GM21619 (cell line): ENCODE data around the gene CPA1.

ENCODE experiments used
- ATAC-seq: cut with Tn5 transposase; IDR thresholded peaks from one replicate; pipeline ENCODE4 v1.9.1; 2021; ENCODE audit not compliant: unreplicated experiment

The CPA1 gene

DNA sequence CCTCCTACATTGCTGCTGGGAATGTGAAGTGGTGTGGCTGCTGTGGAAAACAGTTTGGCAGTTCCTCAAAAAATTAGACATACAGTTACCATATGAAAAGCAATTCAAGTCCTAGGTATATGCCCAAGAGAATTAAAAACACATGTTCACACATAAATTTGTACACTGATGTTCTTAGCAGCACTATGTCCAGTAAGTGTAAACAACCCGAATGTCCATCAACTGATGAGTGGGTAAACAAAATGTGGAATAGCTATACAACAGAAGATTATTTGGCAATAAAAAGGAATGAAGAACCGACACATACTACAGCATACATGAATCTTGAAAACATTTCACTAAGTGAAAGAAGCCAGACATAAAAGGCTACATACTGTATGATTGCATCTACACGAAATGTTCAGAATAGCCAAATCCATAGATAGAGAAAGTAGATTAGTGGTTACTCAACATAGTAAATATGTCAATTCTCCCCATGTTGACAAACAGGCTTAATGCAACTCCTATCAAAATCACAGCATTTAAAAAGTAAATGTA is 43.3 kb downstream of the CPA1 start:
- no peak for ATAC-seq

DNA sequence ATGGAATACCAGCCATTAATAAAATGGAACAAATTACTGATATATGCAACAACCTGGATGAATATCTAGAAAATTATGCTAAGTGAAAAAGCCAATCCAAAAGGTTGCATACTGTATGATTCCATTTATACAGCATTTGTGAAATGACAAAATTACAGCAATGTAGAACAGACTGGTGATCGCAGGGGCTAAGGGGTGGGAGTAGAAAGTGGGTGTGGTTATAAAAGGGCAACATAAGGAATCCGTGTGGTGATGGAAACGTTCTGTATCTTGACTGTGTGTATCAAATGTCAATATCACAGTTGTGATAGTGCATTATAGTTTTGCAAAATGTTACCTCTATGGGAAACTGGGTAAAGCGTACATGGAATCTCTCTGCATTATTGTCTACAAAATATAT is 45.5 kb downstream of the CPA1 start:
- ATAC-seq: no peak

DNA sequence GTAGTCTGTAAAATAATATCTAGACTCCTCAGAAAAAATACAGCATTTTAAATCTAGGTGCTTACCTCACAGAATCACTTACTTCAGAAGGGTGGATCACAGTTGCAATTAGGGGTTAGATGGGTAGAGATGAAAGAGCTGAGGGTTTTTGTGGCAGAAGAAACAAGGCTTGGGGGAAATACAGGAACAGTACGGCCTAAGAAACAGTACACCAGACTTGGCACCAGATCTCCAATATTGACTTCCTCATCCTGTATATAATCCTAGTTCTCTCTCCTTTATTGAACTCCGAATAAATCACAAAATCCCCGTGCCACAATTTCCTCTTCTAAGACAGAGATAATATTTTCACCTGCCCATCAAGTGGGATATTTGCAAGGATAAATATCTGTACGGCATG is 46.3 kb downstream of the CPA1 start:
- ATAC-seq: no peak

DNA sequence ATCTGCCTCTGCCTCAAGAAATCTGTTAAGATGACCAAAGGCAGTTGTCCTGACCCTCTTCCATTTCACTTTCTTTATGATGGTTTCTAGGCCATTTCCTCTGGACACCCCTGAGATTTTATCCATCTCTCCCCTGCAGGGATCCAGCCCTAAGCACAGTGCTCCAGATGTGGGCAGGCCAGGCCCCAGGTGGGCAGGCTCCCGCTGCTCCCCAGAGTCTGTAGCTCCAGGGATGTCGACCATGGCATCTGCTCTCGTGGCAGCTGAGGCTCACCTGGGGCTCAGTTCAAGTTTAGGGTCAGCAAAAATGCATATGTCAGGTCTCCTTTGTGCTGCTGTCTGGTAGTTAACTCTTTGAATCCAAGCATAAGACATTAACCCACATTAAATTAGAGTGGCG is 48.7 kb downstream of the CPA1 start:
- no peak for ATAC-seq

DNA sequence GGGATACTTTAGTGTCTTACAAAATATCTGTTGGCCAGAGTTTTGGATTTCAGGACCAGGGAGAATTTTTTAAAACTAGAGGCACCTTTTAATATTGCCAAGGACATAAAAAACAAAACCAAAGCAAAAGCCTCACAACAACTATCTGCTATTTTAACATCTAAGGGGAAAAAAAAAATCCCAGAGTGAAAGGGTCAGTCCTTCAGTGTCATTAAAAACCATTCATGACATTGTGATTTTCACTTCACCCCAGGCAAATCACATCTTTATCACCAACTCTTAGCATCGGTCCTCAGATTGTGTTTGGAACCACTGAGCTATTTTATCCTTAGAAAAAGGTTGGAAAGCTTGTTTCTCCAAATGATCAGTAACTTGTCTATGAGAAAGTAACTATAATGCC is 49.8 kb downstream of the CPA1 start:
- no peak for ATAC-seq

DNA sequence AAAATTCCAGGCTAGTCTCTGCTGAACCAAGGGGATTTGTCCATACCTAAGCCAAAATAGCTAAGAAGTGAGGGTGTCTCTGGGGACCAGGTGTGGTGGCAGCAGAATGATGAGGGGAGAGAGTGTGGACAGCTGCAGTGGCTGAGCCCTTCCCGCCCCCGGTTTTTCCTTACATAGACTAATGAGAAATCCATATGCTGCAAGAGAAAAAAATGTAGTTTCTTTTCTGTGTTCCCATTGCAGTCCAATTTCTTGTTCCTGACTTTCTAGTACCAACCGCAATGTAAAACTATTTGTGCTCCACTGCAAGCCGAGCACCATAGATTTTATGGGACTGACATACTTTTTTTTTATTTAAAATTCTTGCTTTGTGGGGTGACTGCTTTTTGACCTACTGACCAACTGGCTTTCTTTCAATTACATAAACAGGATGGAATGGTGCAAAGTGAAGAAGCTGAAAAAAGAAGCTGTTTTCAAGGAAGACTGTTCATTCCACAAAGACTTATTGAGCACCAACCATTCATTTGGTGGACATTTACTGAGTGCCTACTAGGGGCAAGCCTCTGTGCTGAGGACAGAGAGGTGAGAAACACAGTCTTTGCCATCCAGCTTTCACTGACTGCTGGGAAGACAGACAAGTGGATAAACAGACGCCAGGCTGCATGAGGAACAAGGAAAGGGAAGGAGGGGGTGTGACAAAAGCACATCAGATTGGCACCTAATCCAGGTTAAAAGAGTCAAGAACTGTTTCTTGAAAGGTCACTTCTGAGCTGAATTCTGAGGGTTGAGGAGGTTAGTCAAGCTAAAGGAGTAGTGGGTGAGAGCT is 50.8 kb downstream of the CPA1 start:
- ATAC-seq: no peak

DNA sequence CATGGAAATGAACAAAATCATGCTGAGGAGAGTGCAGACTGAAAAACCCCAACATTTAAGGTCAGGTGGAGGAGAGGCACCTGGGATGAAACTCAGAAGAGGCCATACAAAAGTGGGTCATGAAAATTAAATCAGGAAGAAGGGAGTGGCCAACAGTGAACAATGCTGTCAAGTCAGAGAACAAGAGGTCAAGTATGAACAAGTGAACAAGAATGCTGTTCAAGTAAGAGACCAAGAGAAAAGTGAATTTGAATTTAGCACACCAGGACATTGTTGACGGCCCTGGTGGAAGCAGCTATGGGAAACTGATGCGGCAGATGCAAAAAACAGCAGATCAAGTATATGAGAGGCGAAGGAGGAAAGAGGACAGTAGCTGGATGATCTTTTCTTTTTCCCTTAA is 52.6 kb downstream of the CPA1 start:
- ATAC-seq: no peak

DNA sequence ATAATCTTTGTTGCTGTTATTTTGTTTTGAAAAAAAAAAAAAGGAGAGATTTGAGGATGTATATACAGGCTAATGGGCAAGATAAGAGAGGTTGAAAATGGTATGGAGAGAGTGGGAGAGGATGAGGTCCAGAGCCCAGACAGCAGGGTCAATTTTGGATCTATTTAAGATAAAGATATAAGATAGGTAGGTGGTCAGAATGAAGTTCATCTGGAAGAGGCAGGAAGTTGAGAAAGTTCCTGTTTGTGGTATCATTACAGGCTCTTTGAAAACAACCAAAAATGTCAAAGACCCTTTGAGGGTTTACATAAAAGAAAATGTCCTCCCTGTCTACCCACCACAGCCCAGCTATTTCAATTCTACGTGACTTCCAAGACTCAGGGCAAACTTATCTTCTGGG is 53.0 kb downstream of the CPA1 start:
- no peak for ATAC-seq

DNA sequence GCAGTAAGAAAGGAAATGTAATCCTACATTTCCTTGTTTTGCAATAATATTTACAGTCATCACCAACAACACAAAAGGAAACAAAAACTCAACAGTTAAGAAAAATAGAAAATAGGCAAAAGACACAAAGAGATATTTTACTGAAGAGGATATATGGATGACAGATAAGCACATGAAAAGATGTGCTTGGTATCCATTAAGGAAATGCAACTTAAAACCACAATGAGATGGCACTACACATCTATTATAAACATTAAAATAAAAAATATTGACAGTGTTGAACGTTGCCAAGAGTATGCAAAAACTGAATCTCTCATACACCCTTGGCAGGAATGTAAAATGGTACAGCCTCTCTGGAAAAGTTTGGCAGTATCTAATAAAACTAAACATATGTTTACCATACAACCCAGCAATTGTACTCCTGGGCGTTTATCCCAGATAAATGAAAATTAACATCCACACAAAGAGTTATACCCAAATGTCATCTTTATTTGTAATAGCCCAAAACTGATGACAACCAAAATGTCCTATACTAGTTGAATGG is 55.1 kb downstream of the CPA1 start:
- ATAC-seq: no peak

DNA sequence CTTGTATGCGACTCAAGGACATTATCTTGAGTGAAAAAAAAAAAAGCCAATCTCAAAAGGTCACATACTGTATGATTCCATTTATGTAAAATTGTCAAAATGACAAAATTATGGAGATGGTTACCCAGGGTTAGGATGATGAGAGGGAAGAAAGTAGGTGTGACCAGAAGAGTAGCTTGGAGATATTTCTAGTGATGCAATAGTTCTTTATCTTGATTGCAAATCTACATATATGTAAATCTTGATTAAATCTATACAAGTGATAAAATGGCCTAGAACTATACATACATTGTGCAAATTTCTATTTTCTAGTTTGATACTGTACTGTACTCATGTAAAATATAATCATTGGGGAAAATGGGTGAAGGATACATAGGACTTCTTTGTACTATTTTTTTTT is 56.0 kb downstream of the CPA1 start:
- no peak for ATAC-seq
